HL-60 (cell line): ENCODE data around the gene PSMD3.

Source experiments
- DNase-seq, 2 experiments: peaks; one replicate each; pipeline ENCODE4 v3.0.0-alpha.2; 2010 to 2020; ENCODE audit warnings: low read depth in 1 of 2, low spot score in 1 of 2
- H3K27ac ChIP-seq: fragments of 250-450 bp; sonication (Bioruptor Pico); replicated peaks from 2 replicates; pipeline ENCODE4 v1.5.1; 2020; ENCODE audit warnings: mild to moderate bottlenecking, moderate library complexity
- H3K27me3 ChIP-seq: fragments of 250-450 bp; sonication (Bioruptor Pico); 2 replicates; pipeline ENCODE4 v1.5.1; 2021; ENCODE audit warnings: mild to moderate bottlenecking, moderate library complexity; ENCODE audit not compliant: insufficient read depth, poor library complexity, severe bottlenecking
- H3K4me3 ChIP-seq: replicated peaks from 2 replicates; pipeline ENCODE4 v1.5.1; 2011; ENCODE audit warnings: mild to moderate bottlenecking, control low read depth, low read length; ENCODE audit not compliant: insufficient read depth
- CTCF ChIP-seq: IDR thresholded peaks from one replicate; pipeline ENCODE4 v1.5.1; 2011; ENCODE audit warnings: low read length, control low read depth, inconsistent platforms; ENCODE audit not compliant: insufficient read depth
- GABPA ChIP-seq: IDR thresholded peaks from 2 replicates; pipeline ENCODE4 v1.6.1; 2012; ENCODE audit warnings: low read depth
- POLR2AphosphoS5 ChIP-seq: IDR thresholded peaks from 2 replicates; pipeline ENCODE4 v1.6.1; 2012; ENCODE audit warnings: low read depth
- SPI1 ChIP-seq: IDR thresholded peaks from 2 replicates; pipeline ENCODE4 v1.6.1; 2012; ENCODE audit warnings: low read depth, mild to moderate bottlenecking, borderline replicate concordance
- long read RNA-seq: library from polyadenylated mRNA; unstranded; transcript quantifications from one replicate; pipeline ENCODE4 v2.0.0, GENCODE V29; 2020
- TF ChIP-seq, protein P1 (sequence below): IDR thresholded peaks from 2 replicates; pipeline ENCODE4 v1.6.1; 2012; ENCODE audit warnings: low read depth; ENCODE audit not compliant: insufficient replicate concordance

PSMD3 gene
- long read RNA-seq, transcript PSMD3-201 (12 exons, 2,158 nt): major isoform, 781 of 846 reads
- long read RNA-seq, partial matches to known transcripts: 15 of 846 reads
- long read RNA-seq, other reads (novel, unspliced or antisense): 50 of 846 reads

DNA sequence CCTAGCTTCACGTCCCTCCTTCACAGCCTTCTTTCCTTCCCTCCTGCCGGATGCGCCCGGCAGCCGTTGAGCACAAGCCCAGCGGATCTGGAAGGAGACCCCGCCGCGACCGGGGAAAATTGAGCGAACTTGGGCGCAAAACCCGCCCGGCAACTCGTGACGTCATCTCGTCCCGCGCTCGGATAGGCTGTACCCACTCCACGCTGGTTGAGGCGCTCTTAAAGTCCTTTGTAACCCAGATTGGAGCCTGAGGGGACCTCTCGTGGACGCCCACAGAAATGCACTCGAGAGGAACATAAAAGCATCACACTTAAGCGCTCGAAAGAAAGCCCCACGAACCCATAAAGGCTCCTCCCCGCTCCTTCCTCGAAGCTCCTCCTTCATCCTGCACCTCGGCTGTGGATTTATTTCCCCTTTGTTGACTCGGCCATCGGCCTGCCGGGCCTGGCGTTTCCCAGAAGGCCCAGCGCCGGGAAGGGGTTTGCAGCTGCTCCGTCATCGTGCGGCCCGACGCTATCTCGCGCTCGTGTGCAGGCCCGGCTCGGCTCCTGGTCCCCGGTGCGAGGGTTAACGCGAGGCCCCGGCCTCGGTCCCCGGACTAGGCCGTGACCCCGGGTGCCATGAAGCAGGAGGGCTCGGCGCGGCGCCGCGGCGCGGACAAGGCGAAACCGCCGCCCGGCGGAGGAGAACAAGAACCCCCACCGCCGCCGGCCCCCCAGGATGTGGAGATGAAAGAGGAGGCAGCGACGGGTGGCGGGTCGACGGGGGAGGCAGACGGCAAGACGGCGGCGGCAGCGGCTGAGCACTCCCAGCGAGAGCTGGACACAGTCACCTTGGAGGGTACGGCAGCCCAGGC, at the start of gene PSMD3:
PSMD3 (plus strand) TSS at position 457 of the 856 bp plus-strand sequence; CDS start at position 621, 164 bp downstream.
- Histone ChIP-seq H3K4me3 (peak within 1 kb of the TSS; percentile 91), H3K27me3 (no peaks in the 10 kb centered on the region), H3K27ac (peak within 1 kb of the TSS; percentile 88)
- TF ChIP-seq, protein P1, sequence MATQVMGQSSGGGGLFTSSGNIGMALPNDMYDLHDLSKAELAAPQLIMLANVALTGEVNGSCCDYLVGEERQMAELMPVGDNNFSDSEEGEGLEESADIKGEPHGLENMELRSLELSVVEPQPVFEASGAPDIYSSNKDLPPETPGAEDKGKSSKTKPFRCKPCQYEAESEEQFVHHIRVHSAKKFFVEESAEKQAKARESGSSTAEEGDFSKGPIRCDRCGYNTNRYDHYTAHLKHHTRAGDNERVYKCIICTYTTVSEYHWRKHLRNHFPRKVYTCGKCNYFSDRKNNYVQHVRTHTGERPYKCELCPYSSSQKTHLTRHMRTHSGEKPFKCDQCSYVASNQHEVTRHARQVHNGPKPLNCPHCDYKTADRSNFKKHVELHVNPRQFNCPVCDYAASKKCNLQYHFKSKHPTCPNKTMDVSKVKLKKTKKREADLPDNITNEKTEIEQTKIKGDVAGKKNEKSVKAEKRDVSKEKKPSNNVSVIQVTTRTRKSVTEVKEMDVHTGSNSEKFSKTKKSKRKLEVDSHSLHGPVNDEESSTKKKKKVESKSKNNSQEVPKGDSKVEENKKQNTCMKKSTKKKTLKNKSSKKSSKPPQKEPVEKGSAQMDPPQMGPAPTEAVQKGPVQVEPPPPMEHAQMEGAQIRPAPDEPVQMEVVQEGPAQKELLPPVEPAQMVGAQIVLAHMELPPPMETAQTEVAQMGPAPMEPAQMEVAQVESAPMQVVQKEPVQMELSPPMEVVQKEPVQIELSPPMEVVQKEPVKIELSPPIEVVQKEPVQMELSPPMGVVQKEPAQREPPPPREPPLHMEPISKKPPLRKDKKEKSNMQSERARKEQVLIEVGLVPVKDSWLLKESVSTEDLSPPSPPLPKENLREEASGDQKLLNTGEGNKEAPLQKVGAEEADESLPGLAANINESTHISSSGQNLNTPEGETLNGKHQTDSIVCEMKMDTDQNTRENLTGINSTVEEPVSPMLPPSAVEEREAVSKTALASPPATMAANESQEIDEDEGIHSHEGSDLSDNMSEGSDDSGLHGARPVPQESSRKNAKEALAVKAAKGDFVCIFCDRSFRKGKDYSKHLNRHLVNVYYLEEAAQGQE: peak; percentile 61
- TF ChIP-seq SPI1 (no peak), CTCF (peak; percentile 56), POLR2AphosphoS5 (peak; percentile 89), GABPA (0 out of 2 replicates have a peak, but pooled peaks have one; percentile 8)
- DNase-seq: peak; percentile 99

GRCh38 chr17:39933912-39934311, 46.7 kb upstream of the PSMD3 start:
- DNase-seq: no peak

DNA sequence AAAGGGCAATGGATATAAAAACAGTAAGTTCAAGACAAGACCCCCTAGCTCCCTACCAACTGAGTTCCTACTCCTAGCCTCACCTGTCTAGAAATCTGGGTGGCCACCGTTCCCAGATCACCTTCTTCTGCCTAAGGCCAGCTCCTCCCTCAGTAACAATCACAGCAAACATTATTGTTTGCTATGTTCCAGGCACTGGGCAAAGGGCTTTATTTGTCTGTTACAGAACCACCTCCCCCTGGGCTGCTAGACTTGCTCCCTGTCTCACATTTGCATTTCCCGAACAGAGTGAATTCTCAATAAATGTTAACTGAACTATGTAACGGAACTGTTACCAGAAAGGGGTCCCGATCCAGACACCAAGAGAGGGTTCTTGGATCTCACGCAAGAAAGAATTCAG, 46.3 kb upstream of the PSMD3 start:
- H3K27ac ChIP-seq: no peak overlapping the region
- H3K4me3 ChIP-seq: no peak overlapping the region
- TF ChIP-seq GABPA: no peak
- no peak for TF ChIP-seq POLR2AphosphoS5
- TF ChIP-seq, protein P1: no peak
- TF ChIP-seq SPI1: no peak
- no peak for TF ChIP-seq CTCF
- DNase-seq: no peak
- H3K27me3 ChIP-seq: no peaks in the 10 kb centered on the region

More at GRCh38 chr17:39933912-39934311, 46.7 kb upstream of the PSMD3 start:
- no peak overlapping the region for H3K27ac ChIP-seq
- TF ChIP-seq CTCF (no peak), POLR2AphosphoS5 (no peak), SPI1 (no peak), GABPA (no peak)
- no peak overlapping the region for H3K4me3 ChIP-seq
- no peaks in the 10 kb centered on the region for H3K27me3 ChIP-seq
